ENCODE data around the gene LHFPL4. TPM values are rescaled to one million over a fixed set of nuclear protein-coding genes. Genes with fewer than 3 reads are reported as not detected.
A peak's percentile ranks its signal among the peaks of the same experiment; 100 is the strongest.
"Not testable (repeated sequence)": the region's sequence is repeated elsewhere in the genome, so short reads cannot be mapped to it uniquely, and the experiment has no call there.

LHFPL4 gene
- total and polyA plus RNA-seq, 10 donors: not detected

DNA sequence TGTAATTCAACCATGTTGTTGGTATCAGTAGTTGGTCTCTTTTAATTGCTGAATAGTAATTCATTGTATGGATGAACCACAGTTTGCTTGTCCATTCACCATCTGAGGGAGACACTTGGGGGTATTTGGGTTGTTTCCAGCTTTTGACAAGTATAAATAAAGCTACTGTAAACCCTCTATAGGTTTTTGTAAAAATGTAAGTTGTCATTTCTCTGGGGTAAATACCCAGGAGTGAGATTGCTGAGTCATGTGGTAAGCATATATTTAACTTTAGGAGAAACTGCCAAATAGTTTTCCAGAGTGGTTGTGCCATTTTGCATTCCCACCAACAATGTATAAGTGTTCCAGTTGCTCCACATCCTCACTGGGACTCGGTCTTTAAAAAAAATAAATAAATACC, 15.4 kb upstream of the LHFPL4 start:
- Histone ChIP-seq H3K9me3 (peaks cover 0 to 36% (median 24%) of the 10 kb centered on the region in 8 donors), H3K27me3 (replicated peaks in 1 of 7) (peaks cover 0 to 25% (median 0%) of the 10 kb centered on the region in 7 donors), H3K4me1 (no peaks in the 10 kb centered on the region), H3K36me3 (no peaks in the 10 kb centered on the region), H3K27ac (no peak overlapping the region), H3K4me3 (no peak overlapping the region)
- no peak for TF ChIP-seq POLR2A (IDR thresholded peaks at IDR 0.05)
- no peak for TF ChIP-seq POLR2AphosphoS5 (IDR thresholded peaks at IDR 0.05)
- TF ChIP-seq, protein P1, sequence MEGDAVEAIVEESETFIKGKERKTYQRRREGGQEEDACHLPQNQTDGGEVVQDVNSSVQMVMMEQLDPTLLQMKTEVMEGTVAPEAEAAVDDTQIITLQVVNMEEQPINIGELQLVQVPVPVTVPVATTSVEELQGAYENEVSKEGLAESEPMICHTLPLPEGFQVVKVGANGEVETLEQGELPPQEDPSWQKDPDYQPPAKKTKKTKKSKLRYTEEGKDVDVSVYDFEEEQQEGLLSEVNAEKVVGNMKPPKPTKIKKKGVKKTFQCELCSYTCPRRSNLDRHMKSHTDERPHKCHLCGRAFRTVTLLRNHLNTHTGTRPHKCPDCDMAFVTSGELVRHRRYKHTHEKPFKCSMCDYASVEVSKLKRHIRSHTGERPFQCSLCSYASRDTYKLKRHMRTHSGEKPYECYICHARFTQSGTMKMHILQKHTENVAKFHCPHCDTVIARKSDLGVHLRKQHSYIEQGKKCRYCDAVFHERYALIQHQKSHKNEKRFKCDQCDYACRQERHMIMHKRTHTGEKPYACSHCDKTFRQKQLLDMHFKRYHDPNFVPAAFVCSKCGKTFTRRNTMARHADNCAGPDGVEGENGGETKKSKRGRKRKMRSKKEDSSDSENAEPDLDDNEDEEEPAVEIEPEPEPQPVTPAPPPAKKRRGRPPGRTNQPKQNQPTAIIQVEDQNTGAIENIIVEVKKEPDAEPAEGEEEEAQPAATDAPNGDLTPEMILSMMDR (IDR thresholded peaks at IDR 0.05 in 8 of 11, conservative IDR thresholded peaks at IDR 0.05 in 3 of 11): no peak
- 86 to 100% (median 90%) methylated on average over 1 of the region's 1 CpG for WGBS, 5 donors
- DNase-seq: no peak
- intact Hi-C loops (cut with DNase I; ENCODE audit: low total_unique reads): no loop called here

DNA sequence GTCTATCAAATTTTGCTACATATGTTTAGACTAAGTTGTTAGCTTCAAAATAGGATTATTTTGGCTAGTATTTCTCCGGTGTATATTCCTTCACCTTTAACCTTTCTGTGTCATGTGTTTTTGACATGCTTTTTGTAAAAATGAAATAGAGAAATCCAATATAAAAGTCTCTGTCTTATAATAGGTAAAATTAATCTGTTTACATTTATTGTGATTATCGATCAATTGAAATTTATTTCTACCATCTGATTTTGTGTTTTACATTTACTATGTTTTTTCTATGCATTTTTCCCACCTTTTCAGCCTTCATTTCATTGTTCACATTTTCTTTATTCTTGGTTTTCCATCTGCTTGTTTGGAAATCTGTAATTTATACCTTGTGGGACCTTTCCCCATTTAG, 11.7 kb upstream of the LHFPL4 start:
- Histone ChIP-seq H3K4me1 (no peaks in the 10 kb centered on the region), H3K36me3 (no peaks in the 10 kb centered on the region), H3K27me3 (replicated peaks in 1 of 7) (no peaks in the 10 kb centered on the region), H3K27ac (no peak overlapping the region), H3K9me3 (peaks cover 0 to 37% (median 28%) of the 10 kb centered on the region in 8 donors), H3K4me3 (no peak overlapping the region)
- TF ChIP-seq, protein P1 (IDR thresholded peaks at IDR 0.05 in 8 of 11, conservative IDR thresholded peaks at IDR 0.05 in 3 of 11): no peak
- no peak for TF ChIP-seq POLR2AphosphoS5 (IDR thresholded peaks at IDR 0.05)
- no peak for TF ChIP-seq POLR2A (IDR thresholded peaks at IDR 0.05)
- intact Hi-C loops (cut with DNase I; ENCODE audit: low total_unique reads): no loop called here
- no peak for DNase-seq
- 87 to 93% (median 90%) methylated on average over 2 of the region's 2 CpGs for WGBS, 5 donors

DNA sequence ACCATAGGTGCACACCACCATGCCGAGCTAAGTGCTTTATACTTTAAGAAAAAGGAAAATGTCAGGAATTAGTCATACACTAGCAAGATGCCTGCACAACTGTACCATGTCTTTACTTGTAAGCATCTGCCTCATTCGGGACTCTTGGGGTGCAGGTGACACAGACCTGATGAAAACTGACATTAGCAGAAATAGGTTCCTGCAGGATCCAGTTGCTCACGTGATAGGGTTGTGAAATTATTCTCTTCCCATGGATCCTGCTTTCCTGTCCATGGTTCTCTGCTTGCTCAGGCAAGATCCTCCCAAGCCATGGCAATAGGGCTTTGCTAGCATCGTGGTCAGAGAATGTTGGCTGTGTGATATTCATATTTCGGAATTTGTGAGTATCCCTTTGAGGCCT, 10.2 kb upstream of the LHFPL4 start:
- TF ChIP-seq POLR2AphosphoS5 (IDR thresholded peaks at IDR 0.05): no peak
- TF ChIP-seq POLR2A (IDR thresholded peaks at IDR 0.05): no peak
- TF ChIP-seq, protein P1 (IDR thresholded peaks at IDR 0.05 in 8 of 11, conservative IDR thresholded peaks at IDR 0.05 in 3 of 11): no peak
- Histone ChIP-seq H3K27me3 (replicated peaks in 1 of 7) (no peaks in the 10 kb centered on the region), H3K27ac (no peak overlapping the region), H3K4me3 (no peak overlapping the region), H3K4me1 (no peaks in the 10 kb centered on the region), H3K9me3 (peaks cover 0 to 37% (median 28%) of the 10 kb centered on the region in 8 donors), H3K36me3 (no peaks in the 10 kb centered on the region)
- no peak for DNase-seq
- intact Hi-C loops (cut with DNase I; ENCODE audit: low total_unique reads): no loop called here
- WGBS, 5 donors: 77 to 86% (median 78%) methylated on average over 5 of the region's 5 CpGs

DNA sequence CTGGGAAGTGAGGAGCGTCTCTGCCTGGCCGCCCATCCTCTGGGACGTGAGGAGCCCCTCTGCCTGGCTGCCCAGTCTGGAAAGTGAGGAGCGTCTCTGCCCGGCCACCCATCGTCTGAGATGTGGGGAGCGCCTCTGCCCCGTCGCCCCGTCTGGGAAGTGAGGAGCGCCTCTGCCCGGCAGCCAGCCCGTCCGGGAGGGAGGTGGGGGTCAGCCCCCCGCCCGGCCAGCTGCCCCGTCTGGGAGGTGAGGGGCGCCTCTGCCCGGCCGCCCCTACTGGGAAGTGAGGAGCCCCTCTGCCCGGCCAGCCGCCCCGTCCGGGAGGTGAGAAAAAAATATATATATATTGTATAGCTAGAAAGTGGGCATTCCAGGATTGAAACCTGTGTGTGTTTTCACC, 6.4 kb upstream of the LHFPL4 start:
- H3K27me3 ChIP-seq (replicated peaks in 1 of 7); H3K36me3 ChIP-seq; H3K4me1 ChIP-seq; H3K27ac ChIP-seq; intact Hi-C loops (cut with DNase I; ENCODE audit: low total_unique reads); H3K4me3 ChIP-seq: not testable (repeated sequence)
- H3K9me3 ChIP-seq: peaks cover 0 to 19% (median 14%) of the 10 kb centered on the region in 8 donors
- 89 to 98% (median 95%) methylated on average over 14 to 24 of the region's 24 CpGs for WGBS, 5 donors
- peak; percentile 23 for DNase-seq
